ENCODE measurements around the gene PAK4. TPM values are rescaled to one million over a fixed set of nuclear protein-coding genes. Genes with fewer than 3 reads are reported as not detected.

The PAK4 gene
- total RNA-seq, 1 experiment from 2014 or later: 90.1 TPM

GRCh38 chr19:39125554-39126311 is at the start of gene PAK4 (continued):
- TF ChIP-seq, protein P1, sequence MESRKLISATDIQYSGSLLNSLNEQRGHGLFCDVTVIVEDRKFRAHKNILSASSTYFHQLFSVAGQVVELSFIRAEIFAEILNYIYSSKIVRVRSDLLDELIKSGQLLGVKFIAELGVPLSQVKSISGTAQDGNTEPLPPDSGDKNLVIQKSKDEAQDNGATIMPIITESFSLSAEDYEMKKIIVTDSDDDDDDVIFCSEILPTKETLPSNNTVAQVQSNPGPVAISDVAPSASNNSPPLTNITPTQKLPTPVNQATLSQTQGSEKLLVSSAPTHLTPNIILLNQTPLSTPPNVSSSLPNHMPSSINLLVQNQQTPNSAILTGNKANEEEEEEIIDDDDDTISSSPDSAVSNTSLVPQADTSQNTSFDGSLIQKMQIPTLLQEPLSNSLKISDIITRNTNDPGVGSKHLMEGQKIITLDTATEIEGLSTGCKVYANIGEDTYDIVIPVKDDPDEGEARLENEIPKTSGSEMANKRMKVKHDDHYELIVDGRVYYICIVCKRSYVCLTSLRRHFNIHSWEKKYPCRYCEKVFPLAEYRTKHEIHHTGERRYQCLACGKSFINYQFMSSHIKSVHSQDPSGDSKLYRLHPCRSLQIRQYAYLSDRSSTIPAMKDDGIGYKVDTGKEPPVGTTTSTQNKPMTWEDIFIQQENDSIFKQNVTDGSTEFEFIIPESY (IDR thresholded peaks at IDR 0.05; ENCODE audit: extremely low read depth, insufficient replicate concordance, low read length): no peak

- Histone ChIP-seq H3K36me3 (ENCODE audit: control insufficient read depth in 1 of 2, insufficient read depth in 2 of 2, low read length in 2 of 2) (no peaks in the 10 kb centered on the region), H2AFZ (ENCODE audit: low read depth, low read length, poor library complexity, severe bottlenecking) (no peak overlapping the region), H4K20me1 (ENCODE audit: insufficient read depth) (no peaks in the 10 kb centered on the region), H3K79me2 (ENCODE audit: insufficient read depth, low read length) (peaks cover 8% of the 10 kb centered on the region; the same call in 1 of the 2 replicates), H3K4me3 (replicated peaks in 1 of 2; ENCODE audit: low read depth in 1 of 2, low read length in 2 of 2) (no peak overlapping the region), H3K4me1 (ENCODE audit: control insufficient read depth in 1 of 2, insufficient read depth in 2 of 2, low read length in 2 of 2) (peaks cover 67 to 95% of the 10 kb centered on the region in 2 experiments), H3K9me2 (ENCODE audit: insufficient read depth) (no peaks in the 10 kb centered on the region), H3K27ac (ENCODE audit: low read depth, low read length) (no peak overlapping the region), H3K4me2 (ENCODE audit: low read length) (no peak overlapping the region), H3K9ac (ENCODE audit: low read length) (peak overlapping the region; percentile 15; the same call in 1 of the 2 replicates), H3K9me3 (ENCODE audit: control insufficient read depth in 1 of 2, insufficient read depth in 1 of 2, low read depth in 1 of 2, low read length in 2 of 2) (no peaks in the 10 kb centered on the region), H3K27me3 (ENCODE audit: insufficient read depth, low read length) (no peaks in the 10 kb centered on the region)
- ATAC-seq: no peak
- CTCF ChIA-PET: no interaction called here
- TF ChIP-seq SIN3A (IDR thresholded peaks at IDR 0.05; ENCODE audit: low read depth) (no peak), CEBPB (IDR thresholded peaks at IDR 0.05; ENCODE audit: low read depth) (no peak), POLR2A (IDR thresholded peaks at IDR 0.05; ENCODE audit: borderline replicate concordance, extremely low read depth, insufficient read depth, insufficient read length) (no peak), ZFX (IDR thresholded peaks at IDR 0.05) (no peak)
- TF ChIP-seq, protein P1 (IDR thresholded peaks at IDR 0.05; ENCODE audit: extremely low read depth, insufficient replicate concordance, low read length): no peak
- intact Hi-C loops (cut with micrococcal nuclease): no loop called here
- no TSS peak for BruUV-seq (replicated peaks)
- RAD21 ChIA-PET (ENCODE audit: low non-redundant PET in 1 of 2, low total read pairs in 2 of 2, uncharacterized antibody in 2 of 2, unreplicated experiment in 2 of 2): no interaction called here
- POLR2A ChIA-PET: no interaction called here
- no peak for DNase-seq (ENCODE audit: low read depth, low spot score)
Observed at GRCh38 chr19:39077323-39077722, 48.3 kb upstream of the PAK4 start.
